Neuronal stem cell (in vitro differentiated cells): ENCODE data around the gene GYPC.

Experiments used
- DNase-seq: peaks from one replicate; pipeline ENCODE4 v3.0.0-alpha.2; 2013; ENCODE audit warnings: low spot score
- H2AFZ ChIP-seq: one replicate; pipeline ENCODE4 v1.6.1; 2013; ENCODE audit warnings: mild to moderate bottlenecking, low read length, inconsistent platforms
- H2AK5ac ChIP-seq: 2 replicates; pipeline ENCODE4 v1.6.1; 2013; ENCODE audit warnings: low read depth, mild to moderate bottlenecking, inconsistent platforms, low read length, moderate library complexity, mixed read lengths
- H2BK120ac ChIP-seq: 2 replicates; pipeline ENCODE4 v1.6.1; 2013; ENCODE audit warnings: low read depth, mild to moderate bottlenecking, inconsistent platforms, low read length, moderate library complexity, mixed read lengths
- H2BK12ac ChIP-seq: one replicate; pipeline ENCODE4 v1.6.1; 2013; ENCODE audit warnings: low read length, inconsistent platforms
- H2BK15ac ChIP-seq: 2 replicates; pipeline ENCODE4 v1.6.1; 2013; ENCODE audit warnings: mild to moderate bottlenecking, low read length, inconsistent platforms, mixed read lengths
- H2BK5ac ChIP-seq: one replicate; pipeline ENCODE4 v1.6.1; 2013; ENCODE audit warnings: inconsistent platforms, mild to moderate bottlenecking, low read length, moderate library complexity
- H3K14ac ChIP-seq: one replicate; pipeline ENCODE4 v1.6.1; 2013; ENCODE audit warnings: low read length, inconsistent platforms
- H3K18ac ChIP-seq: 2 replicates; pipeline ENCODE4 v1.6.1; 2013; ENCODE audit warnings: low read length, inconsistent platforms
- H3K23ac ChIP-seq: 2 replicates; pipeline ENCODE4 v1.6.1; 2013; ENCODE audit warnings: low read depth, mild to moderate bottlenecking, mixed read lengths, low read length, inconsistent platforms; ENCODE audit not compliant: poor library complexity
- H3K27ac ChIP-seq: replicated peaks from 3 replicates; pipeline ENCODE4 v1.5.1; 2013; ENCODE audit warnings: low read length, inconsistent platforms
- H3K27me3 ChIP-seq, 3 experiments: 2 replicates each; pipeline ENCODE4 v1.6.1; 2013; ENCODE audit warnings: low read length in 3 of 3, mild to moderate bottlenecking in 2 of 3, inconsistent platforms in 1 of 3, low read depth in 1 of 3, mixed read lengths in 1 of 3, moderate library complexity in 1 of 3; ENCODE audit not compliant: control insufficient read depth in 3 of 3, insufficient read depth in 3 of 3
- H3K36me3 ChIP-seq, 2 donors: replicated peaks in 1 of 2; 2 replicates each; pipeline ENCODE4 v1.6.1; 2013; ENCODE audit warnings: low read length in 2 of 2; ENCODE audit not compliant: control insufficient read depth in 2 of 2, insufficient read depth in 2 of 2
- H3K4ac ChIP-seq: 2 replicates; pipeline ENCODE4 v1.6.1; 2013; ENCODE audit warnings: inconsistent platforms, mild to moderate bottlenecking, low read length, moderate library complexity
- H3K4me1 ChIP-seq, 2 donors: 1 replicate in 1 of 2; 2 replicates in 1 of 2; pipeline ENCODE4 v1.6.1; 2013; ENCODE audit warnings: low read length in 2 of 2, low read depth in 1 of 2; ENCODE audit not compliant: control insufficient read depth in 2 of 2, insufficient read depth in 1 of 2
- H3K4me2 ChIP-seq: one replicate; pipeline ENCODE4 v1.6.1; 2013; ENCODE audit warnings: mild to moderate bottlenecking, low read length, inconsistent platforms; ENCODE audit not compliant: insufficient read depth, poor library complexity, severe bottlenecking
- H3K4me3 ChIP-seq, 2 donors: 2 replicates each; pipeline ENCODE4 v1.5.1; 2013; ENCODE audit warnings: low read length in 2 of 2, mild to moderate bottlenecking in 2 of 2, inconsistent platforms in 1 of 2, moderate library complexity in 1 of 2
- H3K79me1 ChIP-seq: one replicate; pipeline ENCODE4 v1.6.1; 2013; ENCODE audit warnings: low read depth, mild to moderate bottlenecking, inconsistent platforms, low read length, moderate library complexity
- H3K9ac ChIP-seq: one replicate; pipeline ENCODE4 v1.6.1; 2013; ENCODE audit warnings: mild to moderate bottlenecking, low read depth, low read length, inconsistent platforms; ENCODE audit not compliant: poor library complexity
- H3K9me3 ChIP-seq, 2 donors: replicated peaks in 1 of 2; 2 replicates each; pipeline versions ENCODE3 to v1.6.1; 2013; ENCODE audit warnings: low read length in 2 of 2, mild to moderate bottlenecking in 2 of 2, inconsistent platforms in 1 of 2, low read depth in 1 of 2, mixed read lengths in 1 of 2, moderate library complexity in 1 of 2; ENCODE audit not compliant: control insufficient read depth in 2 of 2, insufficient read depth in 1 of 2
- H4K8ac ChIP-seq: one replicate; pipeline ENCODE4 v1.6.1; 2013; ENCODE audit warnings: low read depth, mild to moderate bottlenecking, inconsistent platforms, low read length, moderate library complexity
- H4K91ac ChIP-seq: one replicate; pipeline ENCODE4 v1.6.1; 2013; ENCODE audit warnings: low read length, low read depth, mild to moderate bottlenecking, inconsistent platforms; ENCODE audit not compliant: poor library complexity
- WGBS, 2 donors: extraction: QIAGEN DNeasy Blood & Tissue Kit; methylation state at CpG; one replicate each; pipeline ENCODE4 v1.1.7; 2013; ENCODE audit warnings: missing lambda C conversion rate in 2 of 2, mixed read lengths in 1 of 2; ENCODE audit not compliant: insufficient read length in 2 of 2, insufficient replicate concordance in 1 of 2; ENCODE audit errors: extremely low coverage in 2 of 2; 5-methylcytosine and 5-hydroxymethylcytosine counted together

The GYPC gene

DNA sequence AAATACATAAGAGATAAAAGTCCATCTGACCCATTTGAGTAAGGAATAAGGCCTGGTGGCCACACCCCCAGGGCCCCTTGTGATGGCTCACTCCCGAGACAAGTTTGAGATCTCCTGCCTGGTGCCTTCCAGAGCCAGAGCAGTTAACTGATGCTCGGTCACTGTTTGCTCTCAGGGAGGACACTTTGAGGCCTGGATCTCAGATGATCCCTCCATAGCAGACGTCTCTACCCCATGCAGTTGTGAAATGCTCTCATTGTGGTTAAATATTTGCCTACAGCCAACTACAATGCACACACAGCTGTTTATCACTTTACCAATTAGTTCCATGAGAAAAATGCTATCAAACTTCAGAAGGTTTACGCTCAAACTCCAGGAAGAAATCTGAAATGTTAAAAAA lies 12.3 kb downstream of the GYPC start:
- H2BK120ac ChIP-seq: no peak overlapping the region
- no peaks in the 10 kb centered on the region for H3K27me3 ChIP-seq
- H4K8ac ChIP-seq: no peak overlapping the region
- no peak overlapping the region for H2AK5ac ChIP-seq
- H2BK12ac ChIP-seq: no peak overlapping the region
- H3K4me3 ChIP-seq: no peak overlapping the region
- no peak overlapping the region for H3K14ac ChIP-seq
- H3K9me3 ChIP-seq: no peaks in the 10 kb centered on the region
- H3K18ac ChIP-seq: no peak overlapping the region
- no peak overlapping the region for H3K23ac ChIP-seq
- no peak overlapping the region for H3K4ac ChIP-seq
- peaks cover 0 to 7% of the 10 kb centered on the region in 2 donors for H3K36me3 ChIP-seq
- no peak overlapping the region for H2BK15ac ChIP-seq
- H2BK5ac ChIP-seq: no peak overlapping the region
- H4K91ac ChIP-seq: no peak overlapping the region
- no peak overlapping the region for H2AFZ ChIP-seq
- no peak overlapping the region for H3K27ac ChIP-seq
- no peak overlapping the region for H3K9ac ChIP-seq
- DNase-seq: no peak
- no peaks in the 10 kb centered on the region for H3K79me1 ChIP-seq
- peaks cover 21% of the 10 kb centered on the region in 2 donors for H3K4me1 ChIP-seq
- no peak overlapping the region for H3K4me2 ChIP-seq
- WGBS, 2 donors: no CpG with 5 or more reads among the region's 4 CpGs

DNA sequence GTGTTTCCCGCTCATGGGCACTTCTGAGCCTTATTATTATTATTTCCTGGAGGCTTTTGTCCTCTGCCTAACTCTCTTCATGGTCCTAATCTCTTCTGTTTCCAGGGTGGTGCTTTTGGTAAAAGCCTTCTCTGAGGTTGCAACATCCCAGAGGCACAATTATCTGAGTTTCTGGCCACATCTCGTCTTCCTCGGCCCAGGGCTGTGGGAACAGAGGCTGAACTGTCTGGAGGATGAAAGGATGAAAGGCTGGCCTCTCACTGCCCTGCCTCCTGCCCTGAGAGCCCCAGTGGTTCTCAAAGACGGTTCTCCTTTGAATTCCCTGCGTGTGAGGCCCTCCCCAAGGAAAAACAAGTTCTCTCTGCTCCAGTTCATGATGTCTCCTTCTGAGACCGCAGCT lies 13.8 kb downstream of the GYPC start:
- Histone ChIP-seq H3K4me2 (no peak overlapping the region), H2BK15ac (peak overlapping the region; percentile 10), H4K8ac (no peak overlapping the region), H2BK120ac (no peak overlapping the region), H3K9me3 (peaks cover 0 to 6% of the 10 kb centered on the region in 2 donors), H3K79me1 (no peaks in the 10 kb centered on the region), H3K9ac (no peak overlapping the region), H3K18ac (peak overlapping the region; percentile 80), H3K23ac (no peak overlapping the region), H2BK12ac (peak overlapping the region; percentile 42), H3K14ac (no peak overlapping the region), H2BK5ac (no peak overlapping the region), H3K36me3 (peaks cover 0 to 8% of the 10 kb centered on the region in 2 donors), H2AK5ac (peak overlapping the region; percentile 91), H3K4ac (no peak overlapping the region), H3K4me1 (peaks cover 17 to 21% of the 10 kb centered on the region in 2 donors), H3K27me3 (no peaks in the 10 kb centered on the region), H4K91ac (no peak overlapping the region), H2AFZ (no peak overlapping the region), H3K27ac (no peak overlapping the region), H3K4me3 (no peak overlapping the region)
- WGBS, 2 donors: no CpG with 5 or more reads among the region's 6 CpGs
- no peak for DNase-seq

- H2BK15ac ChIP-seq: no peak overlapping the region
- no peaks in the 10 kb centered on the region for H3K27me3 ChIP-seq
- no CpG with 5 or more reads among the region's 7 CpGs for WGBS, 2 donors
These were observed 15.5 kb downstream of the GYPC start for GRCh38 chr2:126671488-126671887.

GRCh38 chr2:126672980-126673605 lies 17.1 kb downstream of the GYPC start:
- H2AK5ac ChIP-seq: no peak overlapping the region
- no peak overlapping the region for H3K4me2 ChIP-seq
- no peak overlapping the region for H2AFZ ChIP-seq
- no peak overlapping the region for H2BK12ac ChIP-seq
- no peak overlapping the region for H3K18ac ChIP-seq
- no peak overlapping the region for H4K8ac ChIP-seq
- no peak overlapping the region for H3K9ac ChIP-seq
- WGBS, 2 donors: no CpG with 5 or more reads among the region's 12 CpGs
- no peak overlapping the region for H3K4me3 ChIP-seq
- H3K9me3 ChIP-seq: peaks cover 9 to 27% of the 10 kb centered on the region in 2 donors
- H2BK5ac ChIP-seq: no peak overlapping the region
- H2BK15ac ChIP-seq: no peak overlapping the region
- H3K27me3 ChIP-seq: no peaks in the 10 kb centered on the region
- H3K36me3 ChIP-seq: peaks cover 0 to 17% of the 10 kb centered on the region in 2 donors
- H3K23ac ChIP-seq: no peak overlapping the region
- no peak overlapping the region for H3K27ac ChIP-seq
- H3K4ac ChIP-seq: no peak overlapping the region
- H3K14ac ChIP-seq: no peak overlapping the region
- DNase-seq: no peak
- H3K79me1 ChIP-seq: no peaks in the 10 kb centered on the region
- H2BK120ac ChIP-seq: no peak overlapping the region
- peaks cover 3 to 10% of the 10 kb centered on the region in 2 donors for H3K4me1 ChIP-seq
- no peak overlapping the region for H4K91ac ChIP-seq

More at GRCh38 chr2:126671488-126671887, 15.5 kb downstream of the GYPC start:
- no peak overlapping the region for H3K4me3 ChIP-seq
- H3K9ac ChIP-seq: no peak overlapping the region
- H2BK5ac ChIP-seq: no peak overlapping the region
- H3K79me1 ChIP-seq: no peaks in the 10 kb centered on the region
- peak overlapping the region; percentile 87 for H2AK5ac ChIP-seq
- peaks cover 0 to 17% of the 10 kb centered on the region in 2 donors for H3K36me3 ChIP-seq
- no peak overlapping the region for H4K8ac ChIP-seq
- H2AFZ ChIP-seq: no peak overlapping the region
- no peak overlapping the region for H3K27ac ChIP-seq
- H2BK120ac ChIP-seq: no peak overlapping the region
- no peak overlapping the region for H4K91ac ChIP-seq
- H3K18ac ChIP-seq: no peak overlapping the region
- H3K4ac ChIP-seq: no peak overlapping the region
- peaks cover 2 to 22% of the 10 kb centered on the region in 2 donors for H3K9me3 ChIP-seq
- H2BK12ac ChIP-seq: no peak overlapping the region
- no peak for DNase-seq
- peak overlapping the region; percentile 60 for H3K23ac ChIP-seq
- no peak overlapping the region for H3K4me2 ChIP-seq
- peaks cover 6 to 12% of the 10 kb centered on the region in 2 donors for H3K4me1 ChIP-seq
- H3K14ac ChIP-seq: no peak overlapping the region
